H1 (cell line): ENCODE data around the gene STAM2. TPM values are rescaled to one million over a fixed set of nuclear protein-coding genes. Genes with fewer than 3 reads are reported as not detected.

Experiments
- CTCF ChIA-PET: fragments of 300-600 bp; sonication (Branson Sonifier 250); formaldehyde crosslinking; loops from one replicate; lab custom pipeline; 2021; ENCODE audit not compliant: partially characterized antibody; lab: Charles Lee
- POLR2A ChIA-PET: fragments of 300-600 bp; sonication (Branson Sonifier 250); formaldehyde crosslinking; loops from one replicate; lab custom pipeline; 2021; ENCODE audit warnings: inconsistent platforms; ENCODE audit not compliant: partially characterized antibody; lab: Charles Lee
- DNase-seq, 2 experiments: peaks; one replicate each; pipeline versions ENCODE4 v3.0.0 to v3.0.0-alpha.2; 2010 to 2022; ENCODE audit warnings: low spot score in 2 of 2, low read depth in 1 of 2, mixed read lengths in 1 of 2
- FAIRE-seq: peaks from 2 replicates; lab custom pipeline; 2011; peaks lifted over from hg19 to GRCh38; lab: Jason Lieb, UNC
- H2AFZ ChIP-seq: 2 replicates; pipeline ENCODE4 v1.8.1; 2012; ENCODE audit warnings: low read length, inconsistent platforms
- H2AK5ac ChIP-seq: 2 replicates; pipeline ENCODE4 v1.6.1; 2013; ENCODE audit warnings: low read depth, low read length
- H2BK120ac ChIP-seq: replicated peaks from 2 replicates; pipeline ENCODE3; 2013; ENCODE audit warnings: low read depth, low read length, inconsistent platforms
- H2BK12ac ChIP-seq: 2 replicates; pipeline ENCODE4 v1.6.1; 2013; ENCODE audit warnings: low read depth, low read length
- H2BK15ac ChIP-seq: 2 replicates; pipeline ENCODE4 v1.6.1; 2013; ENCODE audit warnings: low read length
- H2BK20ac ChIP-seq: 2 replicates; pipeline ENCODE4 v1.6.1; 2013; ENCODE audit warnings: low read length
- H2BK5ac ChIP-seq: 2 replicates; pipeline ENCODE4 v1.6.1; 2013; ENCODE audit warnings: low read depth, low read length
- H3K14ac ChIP-seq: 2 replicates; pipeline ENCODE4 v1.6.1; 2013; ENCODE audit warnings: inconsistent platforms; ENCODE audit not compliant: insufficient read length
- H3K18ac ChIP-seq: 2 replicates; pipeline ENCODE4 v1.6.1; 2013; ENCODE audit warnings: low read length; ENCODE audit errors: extremely low read depth
- H3K23ac ChIP-seq: 2 replicates; pipeline ENCODE4 v1.6.1; 2013; ENCODE audit warnings: inconsistent platforms; ENCODE audit not compliant: insufficient read length
- H3K23me2 ChIP-seq: 2 replicates; pipeline ENCODE4 v1.6.1; 2013; ENCODE audit warnings: low read depth, low read length
- H3K27ac ChIP-seq: 2 replicates; pipeline ENCODE4 v1.6.1; 2011; ENCODE audit warnings: low read depth, low read length, inconsistent platforms
- H3K27me3 ChIP-seq, 4 experiments: replicated peaks in 1 of 4; 1 replicate in 1 of 4; 2 replicates in 3 of 4; pipeline versions ENCODE4 v1.6.1 to v1.8.1; 2011 to 2013; ENCODE audit warnings: low read length in 3 of 4, mild to moderate bottlenecking in 3 of 4, inconsistent platforms in 2 of 4, mixed read lengths in 2 of 4, moderate library complexity in 1 of 4; ENCODE audit not compliant: control insufficient read depth in 3 of 4, insufficient read depth in 3 of 4; ENCODE audit errors: extremely low read depth in 1 of 4
- H3K36me3 ChIP-seq, 4 experiments: 2 replicates each; pipeline versions ENCODE4 v1.6.1 to v1.8.1; 2011 to 2013; ENCODE audit warnings: mild to moderate bottlenecking in 4 of 4, low read length in 3 of 4, moderate library complexity in 2 of 4, control low read depth in 1 of 4, inconsistent platforms in 1 of 4; ENCODE audit not compliant: insufficient read depth in 4 of 4, control insufficient read depth in 2 of 4
- H3K4ac ChIP-seq: replicated peaks from 2 replicates; pipeline ENCODE3; 2013; ENCODE audit warnings: low read length, low read depth, mixed read lengths, inconsistent platforms; ENCODE audit not compliant: insufficient read length
- H3K4me1 ChIP-seq, 4 experiments: replicated peaks in 1 of 4; 1 replicate in 1 of 4; 2 replicates in 3 of 4; pipeline versions ENCODE4 v1.6.1 to v1.8.1; 2011 to 2013; ENCODE audit warnings: low read length in 3 of 4, inconsistent platforms in 2 of 4, mixed read lengths in 1 of 4; ENCODE audit not compliant: insufficient read depth in 4 of 4, control insufficient read depth in 3 of 4
- H3K4me2 ChIP-seq, 2 experiments: 2 replicates each; pipeline versions ENCODE4 v1.6.1 to v1.8.1; 2011 to 2013; ENCODE audit warnings: low read depth in 2 of 2, low read length in 2 of 2, control low read depth in 1 of 2, inconsistent platforms in 1 of 2, mild to moderate bottlenecking in 1 of 2; ENCODE audit not compliant: insufficient read depth in 1 of 2
- H3K4me3 ChIP-seq, 4 experiments: fragments of 200-600, 300-600 bp in 1 of 4; sonication (generic), shearing (Covaris generic), sonication (Bioruptor Twin) in 1 of 4; 2 replicates each; pipeline versions ENCODE4 v1.5.1 to v1.8.1; 2011 to 2016; ENCODE audit warnings: low read length in 4 of 4, low read depth in 3 of 4, control low read depth in 2 of 4, inconsistent platforms in 2 of 4, mild to moderate bottlenecking in 2 of 4, mixed read lengths in 1 of 4, moderate library complexity in 1 of 4; ENCODE audit not compliant: insufficient read depth in 2 of 4; ENCODE audit errors: extremely low read depth in 1 of 4
- H3K56ac ChIP-seq: replicated peaks from 2 replicates; pipeline ENCODE3; 2013; ENCODE audit warnings: low read depth, mild to moderate bottlenecking, mixed read lengths, low read length, inconsistent platforms; ENCODE audit not compliant: insufficient read length
- H3K79me1 ChIP-seq: 2 replicates; pipeline ENCODE4 v1.6.1; 2013; ENCODE audit warnings: low read depth, low read length, control low read depth
- H3K79me2 ChIP-seq, 2 experiments: 2 replicates each; pipeline versions ENCODE4 v1.6.1 to v1.8.1; 2012 to 2013; ENCODE audit warnings: low read length in 2 of 2, mild to moderate bottlenecking in 2 of 2, inconsistent platforms in 1 of 2; ENCODE audit not compliant: insufficient read depth in 2 of 2, control insufficient read depth in 1 of 2
- H3K9ac ChIP-seq, 4 experiments: replicated peaks in 1 of 4; 1 replicate in 1 of 4; 2 replicates in 3 of 4; pipeline versions ENCODE4 v1.6.1 to v1.8.1; 2011 to 2013; ENCODE audit warnings: low read depth in 3 of 4, low read length in 3 of 4, control low read depth in 2 of 4, mild to moderate bottlenecking in 2 of 4, moderate library complexity in 2 of 4, inconsistent platforms in 1 of 4; ENCODE audit errors: extremely low read depth in 1 of 4
- H3K9me3 ChIP-seq, 2 experiments: 2 replicates each; pipeline versions ENCODE4 v1.6.1 to v1.8.1; 2012 to 2013; ENCODE audit warnings: mild to moderate bottlenecking in 2 of 2, moderate library complexity in 2 of 2, control low read depth in 1 of 2, inconsistent platforms in 1 of 2, low read depth in 1 of 2, low read length in 1 of 2, mixed read lengths in 1 of 2; ENCODE audit not compliant: insufficient read depth in 2 of 2
- H4K20me1 ChIP-seq, 2 experiments: replicated peaks in 1 of 2; 2 replicates each; pipeline versions ENCODE3 to v1.8.1; 2011 to 2013; ENCODE audit warnings: inconsistent platforms in 2 of 2, low read length in 2 of 2, mild to moderate bottlenecking in 1 of 2; ENCODE audit not compliant: insufficient read depth in 2 of 2, control insufficient read depth in 1 of 2
- H4K5ac ChIP-seq: 2 replicates; pipeline ENCODE4 v1.6.1; 2013; ENCODE audit warnings: low read length, low read depth, mixed read lengths, inconsistent platforms; ENCODE audit not compliant: insufficient read length
- H4K8ac ChIP-seq: 2 replicates; pipeline ENCODE4 v1.8.0; 2013; ENCODE audit warnings: mild to moderate bottlenecking, moderate library complexity, low read length, inconsistent platforms; ENCODE audit not compliant: insufficient read depth; ENCODE audit errors: extremely low read depth
- H4K91ac ChIP-seq: replicated peaks from 2 replicates; pipeline ENCODE3; 2013; ENCODE audit warnings: low read length, mixed read lengths, inconsistent platforms; ENCODE audit not compliant: insufficient read length
- ATF3 ChIP-seq: IDR thresholded peaks from 2 replicates; pipeline ENCODE4 v1.6.1; 2011; ENCODE audit warnings: low read depth, mild to moderate bottlenecking, low read length; ENCODE audit not compliant: insufficient read depth
- TAF7 ChIP-seq: optimal IDR thresholded peaks from 2 replicates; pipeline ENCODE3; 2011; ENCODE audit warnings: low read depth, mild to moderate bottlenecking, inconsistent platforms, low read length, moderate library complexity, borderline replicate concordance
- WGBS, 2 experiments: shearing (Covaris generic) in 1 of 2; methylation state at CpG; one replicate each; pipeline versions ENCODE4 v1.1.6 to v1.1.7; 2013 to 2015; ENCODE audit warnings: low lambda C conversion rate in 2 of 2, mixed read lengths in 2 of 2, inconsistent platforms in 1 of 2, low coverage in 1 of 2, missing lambda C conversion rate in 1 of 2; ENCODE audit not compliant: insufficient replicate concordance in 2 of 2, insufficient coverage in 1 of 2, insufficient read length in 1 of 2; ENCODE audit errors: extremely low coverage in 1 of 2, missing lambda C conversion rate in 1 of 2; 5-methylcytosine and 5-hydroxymethylcytosine counted together
- polyA plus RNA-seq, 7 experiments: library from polyadenylated mRNA; depleted of rRNA in 3 of 7; stranded (reverse) in 5 of 7; unstranded in 2 of 7; fragments of >200 nt in 5 of 7; fragments of 200-250 nt in 2 of 7; gene quantifications; 1 replicate in 5 of 7; 2 replicates in 1 of 7; 4 replicates in 1 of 7; pipeline versions ENCODE4 v1.2.1 to v1.2.3, GENCODE V29; 2011 to 2013; ENCODE audit warnings: missing spikeins in 2 of 7, mixed read lengths in 2 of 7
- total RNA-seq: library from RNA; stranded (reverse); fragmentation: NEBNext Ultra II Directional; extraction: Animal tissue kit (Norgen Biotek cat#: 25700); gene quantifications from 2 replicates; pipeline ENCODE4 v1.2.1, GENCODE V29; 2021

The STAM2 gene
- total and polyA plus RNA-seq, 2 of the 8 experiments (the other 6 are each of a cell fraction or from before 2014, with no cell fraction given): 5.4 to 9.4 TPM

GRCh38 chr2:152089238-152089637 is 86.3 kb downstream of the STAM2 start:
- ChIA-PET CTCF (interaction anchor here (0.5 to 3.3 kb wide), 9 partner anchors 9 to 478 kb away, joined by 3 to 14 read pairs (median 3); no protein-coding TSS in a partner anchor), POLR2A (interaction anchor here (0.6 kb wide), 1 partner anchor 364 kb away, joined by 3 read pairs; no protein-coding TSS in a partner anchor)
- no peak for TF ChIP-seq TAF7
- TF ChIP-seq ATF3: no peak

More at GRCh38 chr2:152089238-152089637, 86.3 kb downstream of the STAM2 start:
- Histone ChIP-seq H3K79me1 (no peaks in the 10 kb centered on the region), H3K4ac (no peak overlapping the region), H2BK5ac (no peak overlapping the region), H2BK12ac (no peak overlapping the region), H3K56ac (no peak overlapping the region), H2BK15ac (no peak overlapping the region), H3K9ac (no peak overlapping the region), H3K14ac (no peak overlapping the region), H4K5ac (no peak overlapping the region), H3K4me1 (no peaks in the 10 kb centered on the region), H4K8ac (no peak overlapping the region), H2AK5ac (no peak overlapping the region), H3K23ac (no peak overlapping the region), H2BK120ac (no peak overlapping the region), H3K18ac (no peak overlapping the region), H2AFZ (no peak overlapping the region), H3K4me3 (no peak overlapping the region), H3K27me3 (no peaks in the 10 kb centered on the region; a peak in 1 of 7 replicates), H3K9me3 (no peaks in the 10 kb centered on the region), H4K20me1 (no peaks in the 10 kb centered on the region), H3K23me2 (no peaks in the 10 kb centered on the region; the same call in 1 of the 2 replicates), H2BK20ac (no peak overlapping the region), H3K36me3 (no peaks in the 10 kb centered on the region), H3K4me2 (no peak overlapping the region), H4K91ac (no peak overlapping the region), H3K27ac (no peak overlapping the region), H3K79me2 (no peaks in the 10 kb centered on the region)
- FAIRE-seq (no peak), DNase-seq (no peak)
- WGBS, 2 experiments: 96% methylated on average over 2 of the region's 2 CpGs; no CpG with 5 or more reads in 1 of the 2 experiments
